Peyer's patch (tissue), 4 donors: ENCODE measurements around the gene PROK1.

ENCODE experiments used
- CTCF ChIP-seq, 6 experiments: fragments of 450-650 bp in 4 of 6; fragments of 200-600 bp in 2 of 6; sonication (generic) in 1 of 6; IDR thresholded peaks; one replicate each; pipeline ENCODE4 v1.5.1; 2017 to 2019; ENCODE audit warnings: antibody characterized with exemption in 6 of 6, mild to moderate bottlenecking in 3 of 6, moderate library complexity in 1 of 6
- POLR2A ChIP-seq, 2 donors: fragments of 450-650 bp; IDR thresholded peaks; one replicate each; pipeline ENCODE4 v1.5.1; 2017; ENCODE audit warnings: antibody characterized with exemption in 2 of 2, mild to moderate bottlenecking in 2 of 2, moderate library complexity in 2 of 2

DNA sequence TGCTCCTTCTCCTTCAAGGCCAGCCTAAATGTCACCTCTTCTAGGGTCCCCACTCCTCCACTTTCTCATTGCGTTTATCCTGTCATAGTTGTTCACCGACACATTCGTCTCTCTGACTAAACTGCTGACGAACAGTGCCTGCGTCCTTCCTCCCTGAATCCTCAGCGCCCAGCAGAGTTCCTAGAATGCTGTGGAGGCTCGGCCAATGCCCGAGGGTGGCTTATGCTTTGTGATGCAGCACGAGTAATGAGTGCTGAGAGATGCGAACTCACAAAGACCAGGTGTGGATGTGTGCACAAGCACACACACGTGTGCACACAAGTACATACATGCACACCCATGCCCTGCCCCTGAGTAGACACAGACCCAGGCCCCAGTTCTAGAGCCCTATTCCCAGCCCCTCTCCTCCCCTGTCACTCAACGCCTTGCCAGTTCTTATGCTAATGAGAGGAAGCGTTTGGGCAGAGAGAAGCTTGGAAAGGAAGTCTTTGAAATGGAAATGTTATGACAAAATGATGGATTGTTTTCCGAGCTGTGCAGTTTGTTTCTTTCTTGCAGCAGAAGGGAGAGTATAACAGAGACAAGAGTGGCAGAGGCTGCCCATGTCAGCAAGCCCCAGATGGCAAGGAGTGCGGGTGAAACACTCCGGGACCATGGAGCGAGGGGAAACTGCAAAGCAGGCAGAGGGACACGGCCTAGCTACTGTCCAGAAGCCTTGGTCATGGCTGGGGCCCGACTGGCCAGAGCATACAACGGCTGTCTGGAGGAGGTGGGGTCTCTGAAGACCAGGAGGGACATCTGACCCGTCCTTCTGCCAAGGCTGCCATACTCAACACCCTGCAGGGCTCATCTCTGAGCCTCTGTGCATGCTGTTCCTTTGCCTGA is 43.8 kb downstream of the PROK1 start:
- no peak for TF ChIP-seq POLR2A (IDR thresholded peaks at IDR 0.05)
- TF ChIP-seq CTCF (IDR thresholded peaks at IDR 0.05): no peak
